Nephron (organoid): ENCODE data around the gene CNGA2.
A peak's percentile ranks its signal among the peaks of the same experiment; 100 is the strongest.
"Not testable (repeated sequence)": the region's sequence is repeated elsewhere in the genome, so short reads cannot be mapped to it uniquely, and the experiment has no call there.

Experiments
- H3K27ac Mint-ChIP-seq, 3 experiments: 2 replicates each; pipeline ENCODE4 v1.8.0; 2020; ENCODE audit warnings: mixed read lengths in 3 of 3, mild to moderate bottlenecking in 2 of 3, moderate library complexity in 1 of 3
- H3K27me3 Mint-ChIP-seq: 2 replicates; pipeline ENCODE4 v1.8.0; 2021; ENCODE audit warnings: low read depth, mild to moderate bottlenecking, moderate library complexity, mixed read lengths
- H3K36me3 Mint-ChIP-seq: 2 replicates; pipeline ENCODE4 v1.8.0; 2020; ENCODE audit warnings: low read depth, mixed read lengths
- H3K4me1 Mint-ChIP-seq: 2 replicates; pipeline ENCODE4 v1.8.0; 2020; ENCODE audit warnings: mixed read lengths
- H3K4me3 Mint-ChIP-seq, 3 experiments: 2 replicates each; pipeline ENCODE4 v1.8.0; 2020; ENCODE audit warnings: mild to moderate bottlenecking in 3 of 3, mixed read lengths in 3 of 3, moderate library complexity in 2 of 3
- H3K9me3 Mint-ChIP-seq: 2 replicates; pipeline ENCODE4 v1.8.0; 2020; ENCODE audit warnings: mixed read lengths
- TF ChIP-seq, protein P1 (sequence below), 3 experiments: fragments of 200-600 bp; sonication (generic); IDR thresholded peaks; one replicate each; pipeline ENCODE4 v1.5.0; 2021; ENCODE audit warnings: antibody characterized with exemption in 3 of 3; ENCODE audit not compliant: unreplicated experiment in 3 of 3

CNGA2 gene

DNA sequence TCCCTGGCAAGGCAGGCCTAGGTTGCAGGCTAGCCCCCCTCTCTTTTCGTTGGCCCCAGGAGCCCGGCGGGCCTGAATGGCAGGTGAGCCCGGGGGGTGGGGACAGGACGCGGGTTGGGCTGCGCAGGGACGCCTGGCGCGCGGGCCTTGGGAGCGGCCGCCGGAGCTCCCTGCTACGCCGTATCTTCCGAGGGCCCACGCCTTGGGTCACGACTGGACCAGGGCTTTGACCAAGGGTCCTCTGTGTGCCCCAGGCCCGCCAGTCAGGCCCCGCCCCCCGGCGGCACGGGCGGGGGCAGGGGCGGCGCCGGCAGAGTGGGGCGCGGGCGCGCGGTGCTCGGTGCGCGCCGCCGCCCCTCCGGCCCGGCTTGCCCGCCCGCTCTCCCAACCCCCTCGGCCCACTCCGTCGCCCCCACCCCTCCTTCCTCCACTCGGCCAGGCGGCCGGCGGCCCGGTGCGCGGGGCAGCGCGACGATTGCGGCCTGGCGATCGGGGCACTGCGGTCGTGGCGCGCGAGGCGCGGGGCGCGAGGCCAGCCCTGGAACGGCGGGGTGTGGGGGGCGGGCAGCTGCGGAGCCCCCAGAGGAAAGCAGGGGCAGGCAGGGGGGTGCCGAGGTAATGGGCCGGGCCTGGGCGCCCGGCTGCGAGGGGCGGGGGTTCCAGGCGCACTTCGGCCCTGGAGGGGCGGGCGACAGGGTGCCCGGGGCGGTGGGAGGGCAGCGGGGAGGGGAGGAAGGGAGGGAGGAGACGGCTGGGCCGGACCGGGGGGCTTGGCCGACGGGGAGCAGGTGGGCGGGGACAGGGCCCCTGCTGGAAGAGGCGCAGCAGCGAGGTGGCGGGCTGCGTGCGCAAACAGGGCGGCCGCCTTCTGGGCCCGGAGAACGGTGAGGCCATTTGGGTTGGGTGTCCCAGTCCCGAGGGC is 39.6 kb upstream of the CNGA2 start, which contains the start of gene PRRG3:
PRRG3 (plus strand) TSS at position 798 of the 922 bp plus-strand sequence. CDS start 3,357 bp downstream, outside the sequence.
- Mint-ChIP-seq H3K4me1 (peaks cover 18% of the 10 kb centered on the region), H3K4me3 (peak within 1 kb of the TSS; percentile 78 to 84 (median 83)), H3K9me3 (peaks cover 11% of the 10 kb centered on the region), H3K27me3 (peaks cover 11% of the 10 kb centered on the region), H3K36me3 (no peaks in the 10 kb centered on the region), H3K27ac (peak within 1 kb of the TSS in 1 of 3 experiments; percentile 39)
- TF ChIP-seq, protein P1, sequence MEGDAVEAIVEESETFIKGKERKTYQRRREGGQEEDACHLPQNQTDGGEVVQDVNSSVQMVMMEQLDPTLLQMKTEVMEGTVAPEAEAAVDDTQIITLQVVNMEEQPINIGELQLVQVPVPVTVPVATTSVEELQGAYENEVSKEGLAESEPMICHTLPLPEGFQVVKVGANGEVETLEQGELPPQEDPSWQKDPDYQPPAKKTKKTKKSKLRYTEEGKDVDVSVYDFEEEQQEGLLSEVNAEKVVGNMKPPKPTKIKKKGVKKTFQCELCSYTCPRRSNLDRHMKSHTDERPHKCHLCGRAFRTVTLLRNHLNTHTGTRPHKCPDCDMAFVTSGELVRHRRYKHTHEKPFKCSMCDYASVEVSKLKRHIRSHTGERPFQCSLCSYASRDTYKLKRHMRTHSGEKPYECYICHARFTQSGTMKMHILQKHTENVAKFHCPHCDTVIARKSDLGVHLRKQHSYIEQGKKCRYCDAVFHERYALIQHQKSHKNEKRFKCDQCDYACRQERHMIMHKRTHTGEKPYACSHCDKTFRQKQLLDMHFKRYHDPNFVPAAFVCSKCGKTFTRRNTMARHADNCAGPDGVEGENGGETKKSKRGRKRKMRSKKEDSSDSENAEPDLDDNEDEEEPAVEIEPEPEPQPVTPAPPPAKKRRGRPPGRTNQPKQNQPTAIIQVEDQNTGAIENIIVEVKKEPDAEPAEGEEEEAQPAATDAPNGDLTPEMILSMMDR (IDR thresholded peaks at IDR 0.05; ENCODE audit: unreplicated experiment in 3 of 3) = no peak

DNA sequence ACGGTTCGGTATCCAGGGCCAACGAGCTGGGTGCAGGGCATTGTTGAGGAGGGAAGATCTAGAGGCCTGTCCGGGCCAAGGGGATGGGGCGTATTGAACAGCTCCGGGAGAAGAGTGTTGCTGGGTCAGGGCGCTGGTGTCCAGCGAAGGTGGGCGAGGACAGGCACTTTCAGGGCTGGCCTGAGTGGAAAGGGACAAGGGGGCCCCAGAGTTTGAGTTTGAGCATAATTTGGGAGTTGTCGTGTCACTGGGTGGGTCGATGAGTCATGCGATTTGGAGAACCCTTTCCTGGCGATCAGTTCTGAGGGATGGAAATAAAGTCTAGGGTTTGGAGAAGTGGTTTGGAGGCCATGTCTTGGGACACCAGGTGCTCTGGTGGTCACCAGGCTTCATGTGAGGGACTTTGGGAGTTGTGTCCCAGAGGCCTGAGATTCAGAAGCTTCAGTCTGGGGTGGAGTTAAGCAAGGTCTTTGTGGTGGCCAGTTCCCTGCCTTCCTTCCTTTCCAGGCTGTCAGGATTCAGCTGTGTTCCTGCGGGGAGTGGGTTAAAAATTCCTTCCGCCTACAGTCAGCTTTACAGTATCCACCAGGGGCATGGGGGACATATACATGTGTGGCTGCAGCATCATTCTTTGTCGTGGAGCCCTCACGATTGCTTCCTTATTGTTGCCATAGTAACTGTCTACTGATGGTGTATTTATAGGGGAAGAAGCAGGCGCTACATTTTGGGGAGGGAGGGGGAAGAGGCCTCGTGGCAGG is 38.8 kb upstream of the CNGA2 start:
- Mint-ChIP-seq H3K27ac (peak overlapping the region in 1 of 3 experiments; percentile 39), H3K36me3 (no peaks in the 10 kb centered on the region), H3K9me3 (peaks cover 13% of the 10 kb centered on the region), H3K4me3 (peak overlapping the region; percentile 78 to 84 (median 83)), H3K4me1 (peaks cover 18% of the 10 kb centered on the region), H3K27me3 (peaks cover 11% of the 10 kb centered on the region)
- TF ChIP-seq, protein P1 (IDR thresholded peaks at IDR 0.05; ENCODE audit: unreplicated experiment in 3 of 3) = no peak

DNA sequence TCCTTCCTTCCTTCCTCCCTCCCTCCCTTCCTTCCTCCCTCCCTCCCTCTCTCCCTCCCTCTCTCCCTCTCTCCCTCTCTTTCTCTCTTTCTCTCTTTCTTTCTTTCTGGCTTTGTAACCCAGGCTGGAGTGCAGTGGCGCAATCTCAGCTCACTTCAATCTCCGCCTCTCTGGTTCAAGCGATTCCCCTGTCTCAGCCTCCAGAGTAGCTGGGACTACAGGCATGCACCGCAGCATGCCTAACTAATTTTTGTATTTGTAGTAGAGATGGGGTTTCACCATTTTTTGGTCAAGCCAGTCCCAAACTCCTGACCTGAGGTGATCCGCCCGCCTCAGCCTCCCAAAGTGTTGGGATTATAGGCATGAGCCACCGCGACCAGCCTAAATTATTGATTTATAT is 37.5 kb upstream of the CNGA2 start:
- peaks cover 11% of the 10 kb centered on the region for H3K27me3 Mint-ChIP-seq

DNA sequence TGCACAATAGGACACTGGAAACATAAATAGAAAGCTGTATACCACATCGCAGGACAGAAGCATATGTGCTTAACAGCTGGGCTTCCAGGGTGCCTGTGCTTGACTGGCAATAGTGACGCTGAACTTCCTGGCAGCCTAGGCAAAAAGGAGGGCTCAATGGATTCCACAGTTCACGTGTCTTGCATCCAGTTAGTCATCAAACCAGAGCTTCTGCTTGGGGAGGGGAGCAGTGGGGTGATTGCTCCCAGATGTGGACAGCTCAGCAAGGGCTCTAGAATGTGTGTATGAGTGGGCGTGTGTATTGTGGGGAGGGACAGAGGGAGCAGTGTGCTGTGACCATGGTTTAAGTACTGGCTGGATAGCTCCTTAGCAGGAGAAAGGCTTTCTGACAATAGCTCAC is 37.0 kb upstream of the CNGA2 start:
- peak overlapping the region in 2 of 3 experiments; percentile 48 to 76 for H3K4me3 Mint-ChIP-seq
- H3K27me3 Mint-ChIP-seq = peaks cover 11% of the 10 kb centered on the region
- H3K4me1 Mint-ChIP-seq = peaks cover 18% of the 10 kb centered on the region
- H3K27ac Mint-ChIP-seq = peak overlapping the region in 1 of 3 experiments; percentile 25
- H3K9me3 Mint-ChIP-seq = peaks cover 13% of the 10 kb centered on the region
- TF ChIP-seq, protein P1 (IDR thresholded peaks at IDR 0.05; ENCODE audit: unreplicated experiment in 3 of 3) = no peak
- no peaks in the 10 kb centered on the region for H3K36me3 Mint-ChIP-seq

More for the DNA sequence above, 37.5 kb upstream of the CNGA2 start:
- H3K36me3 Mint-ChIP-seq = not testable (repeated sequence)
- Mint-ChIP-seq H3K4me3 (peak overlapping the region; percentile 49 to 54 (median 54)), H3K27ac (peak overlapping the region in 1 of 3 experiments; percentile 25), H3K4me1 (peaks cover 18% of the 10 kb centered on the region), H3K9me3 (peaks cover 13% of the 10 kb centered on the region)

DNA sequence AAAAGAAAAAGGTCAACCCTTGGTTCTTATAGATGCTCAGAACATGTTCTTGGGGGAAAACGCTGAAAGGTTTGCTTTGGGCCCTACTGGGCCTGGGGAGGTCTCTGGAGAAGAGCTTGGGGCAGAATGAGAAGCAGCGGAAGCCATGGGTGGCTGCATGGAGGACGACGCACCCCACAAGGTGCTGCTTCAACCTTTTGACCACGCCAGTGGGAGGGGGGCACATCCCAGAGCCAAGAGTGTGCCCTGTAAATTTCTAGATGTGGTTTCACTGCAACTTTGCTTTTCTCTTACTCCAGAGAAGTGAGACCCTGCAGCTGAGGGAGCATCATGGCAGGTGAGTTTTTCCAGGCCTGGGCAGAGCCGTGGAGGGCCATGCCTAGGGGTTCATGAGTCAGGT is 36.1 kb upstream of the CNGA2 start:
- Mint-ChIP-seq H3K27ac (no peak overlapping the region), H3K9me3 (peaks cover 13% of the 10 kb centered on the region), H3K4me3 (no peak overlapping the region), H3K36me3 (no peaks in the 10 kb centered on the region), H3K27me3 (peaks cover 11% of the 10 kb centered on the region), H3K4me1 (peaks cover 26% of the 10 kb centered on the region)
- TF ChIP-seq, protein P1 (IDR thresholded peaks at IDR 0.05; ENCODE audit: unreplicated experiment in 3 of 3) = no peak

DNA sequence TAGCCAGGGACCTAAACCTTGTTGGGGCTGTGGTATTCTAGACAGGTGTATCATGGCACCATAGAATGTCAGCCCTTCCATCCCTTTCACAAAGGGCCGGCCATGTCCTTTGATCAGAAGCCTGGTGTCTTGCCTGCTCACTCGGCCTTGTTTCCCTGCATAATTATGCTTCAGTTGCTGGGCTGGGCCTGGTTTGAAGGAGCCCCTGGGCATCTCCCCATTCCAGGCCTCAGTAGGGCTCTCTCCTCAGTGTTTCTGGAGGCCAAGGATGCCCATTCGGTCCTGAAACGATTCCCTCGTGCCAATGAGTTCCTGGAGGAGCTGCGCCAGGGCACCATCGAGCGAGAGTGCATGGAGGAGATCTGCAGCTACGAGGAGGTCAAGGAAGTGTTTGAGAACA is 34.8 kb upstream of the CNGA2 start:
- peaks cover 11% of the 10 kb centered on the region for H3K27me3 Mint-ChIP-seq
- no peaks in the 10 kb centered on the region for H3K36me3 Mint-ChIP-seq
- peaks cover 35% of the 10 kb centered on the region for H3K4me1 Mint-ChIP-seq
- no peak overlapping the region for H3K27ac Mint-ChIP-seq
- peaks cover 15% of the 10 kb centered on the region for H3K9me3 Mint-ChIP-seq
- TF ChIP-seq, protein P1 (IDR thresholded peaks at IDR 0.05; ENCODE audit: unreplicated experiment in 3 of 3) = no peak
- no peak overlapping the region for H3K4me3 Mint-ChIP-seq
